Subcutaneous abdominal adipose tissue (tissue), 5 donors: Measurements from ENCODE around the gene CZIB.

ENCODE experiments used
- H3K27ac ChIP-seq: one replicate; pipeline ENCODE4 v1.7.0; 2013; ENCODE audit warnings: low read depth, mild to moderate bottlenecking, inconsistent platforms, low read length, moderate library complexity
- H3K27me3 ChIP-seq, 5 donors: one replicate each; pipeline ENCODE4 v1.7.0; 2013; ENCODE audit warnings: low read length in 5 of 5, inconsistent platforms in 1 of 5; ENCODE audit not compliant: control insufficient read depth in 5 of 5, insufficient read depth in 4 of 5
- H3K36me3 ChIP-seq, 5 donors: one replicate each; pipeline ENCODE4 v1.7.0; 2013; ENCODE audit warnings: low read length in 5 of 5; ENCODE audit not compliant: control insufficient read depth in 5 of 5, insufficient read depth in 5 of 5
- H3K4me1 ChIP-seq, 5 donors: one replicate each; pipeline ENCODE4 v1.7.0; 2013; ENCODE audit warnings: low read length in 5 of 5, mild to moderate bottlenecking in 3 of 5, moderate library complexity in 1 of 5; ENCODE audit not compliant: control insufficient read depth in 5 of 5, insufficient read depth in 5 of 5
- H3K4me3 ChIP-seq, 5 donors: one replicate each; pipeline ENCODE4 v1.7.0; 2013; ENCODE audit warnings: low read length in 5 of 5, low read depth in 1 of 5
- H3K9ac ChIP-seq, 5 donors: one replicate each; pipeline ENCODE4 v1.7.0; 2013; ENCODE audit warnings: low read length in 5 of 5, mild to moderate bottlenecking in 4 of 5, moderate library complexity in 3 of 5
- H3K9me3 ChIP-seq, 5 donors: one replicate each; pipeline ENCODE4 v1.7.0; 2013; ENCODE audit warnings: low read length in 5 of 5; ENCODE audit not compliant: control insufficient read depth in 5 of 5
- donor health status: healthy.
- donor health status: healthy.
- donor health status: healthy.
- donor health status: healthy.
- donor health status: healthy.

The CZIB gene

DNA sequence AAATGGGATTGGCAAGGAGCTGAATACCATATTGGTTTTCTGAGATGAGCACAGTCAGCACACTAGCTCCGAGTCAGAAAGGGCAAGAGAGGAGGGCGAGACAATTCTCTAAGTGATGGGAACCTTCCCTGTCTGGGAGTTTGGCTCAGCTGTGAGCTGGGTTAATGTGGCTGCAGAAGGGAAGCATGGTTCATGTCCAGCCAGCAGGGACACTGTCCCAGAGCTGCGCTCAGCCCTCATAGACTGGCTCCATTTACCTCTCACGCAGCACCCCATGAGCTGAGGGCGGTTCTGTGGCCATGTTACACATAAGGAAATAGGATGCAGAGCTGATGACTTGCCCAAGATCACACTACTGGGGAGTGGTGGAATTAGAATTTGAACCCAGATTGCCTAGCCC is 39.5 kb downstream of the CZIB start:
- Histone ChIP-seq H3K9ac (no peak overlapping the region), H3K9me3 (peaks cover 0 to 3% (median 0%) of the 10 kb centered on the region in 5 donors), H3K27ac (no peak overlapping the region), H3K36me3 (no peaks in the 10 kb centered on the region), H3K4me1 (peaks cover 5 to 36% (median 31%) of the 10 kb centered on the region in 5 donors), H3K27me3 (no peaks in the 10 kb centered on the region), H3K4me3 (no peak overlapping the region)

DNA sequence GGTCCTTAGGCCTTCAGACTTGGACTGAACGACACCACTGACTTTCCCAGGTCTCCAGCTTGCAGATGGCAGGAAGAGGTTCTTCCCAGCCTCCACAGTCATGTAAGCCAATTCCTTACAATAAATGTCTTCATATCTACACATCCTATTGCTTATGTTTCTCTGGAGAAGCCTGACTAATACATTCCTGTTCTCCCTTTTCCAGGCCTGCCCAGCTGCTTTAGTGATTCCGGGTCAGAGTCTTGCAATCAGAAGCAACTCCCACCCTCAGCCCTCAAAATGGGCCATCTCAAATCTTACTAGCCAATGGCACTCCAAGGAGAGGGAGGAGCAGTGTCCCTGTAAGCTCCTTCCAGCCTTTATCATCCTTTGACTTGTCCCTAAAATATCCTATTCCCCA is 40.2 kb downstream of the CZIB start:
- Histone ChIP-seq H3K9me3 (peaks cover 0 to 3% (median 0%) of the 10 kb centered on the region in 5 donors), H3K27ac (no peak overlapping the region), H3K27me3 (no peaks in the 10 kb centered on the region), H3K36me3 (no peaks in the 10 kb centered on the region), H3K4me3 (no peak overlapping the region), H3K4me1 (peaks cover 5 to 39% (median 34%) of the 10 kb centered on the region in 5 donors), H3K9ac (no peak overlapping the region)

DNA sequence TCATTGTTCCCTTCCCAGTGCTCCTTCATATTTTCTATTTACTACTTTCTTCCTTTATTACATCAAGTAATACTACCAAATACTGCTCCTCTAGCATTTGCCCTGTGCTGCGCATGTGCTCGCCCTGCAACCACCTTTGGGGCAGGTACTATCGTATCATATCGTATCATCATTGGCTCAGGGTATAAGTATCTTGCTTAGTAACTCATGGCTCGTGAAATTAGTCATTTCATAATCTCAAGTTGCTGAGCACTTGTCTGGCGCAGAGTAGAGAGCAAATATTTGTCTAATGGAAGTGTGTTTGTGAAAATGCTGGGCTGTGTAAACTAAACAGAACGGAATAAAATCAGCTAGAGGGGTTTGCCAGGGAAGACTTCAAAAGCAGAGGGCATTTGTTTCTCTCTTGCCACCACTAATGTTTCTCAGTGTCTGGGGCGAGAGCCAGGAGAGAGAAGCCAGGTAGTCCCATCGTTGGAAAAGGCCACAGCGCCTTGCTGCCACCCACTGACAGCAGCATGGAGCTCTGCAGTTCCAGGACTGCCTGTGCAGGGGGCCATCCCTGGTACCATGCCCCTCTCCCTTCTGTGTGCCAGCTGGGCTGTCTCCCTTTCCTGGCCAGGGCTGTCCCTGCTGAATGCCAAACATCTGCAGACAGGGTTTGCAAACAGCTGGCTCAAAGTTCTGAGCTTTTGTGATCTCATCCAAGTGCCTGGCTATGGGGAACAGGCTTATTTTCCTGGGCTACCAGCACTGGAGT is 43.8 kb downstream of the CZIB start:
- H3K4me3 ChIP-seq = no peak overlapping the region
- no peaks in the 10 kb centered on the region for H3K36me3 ChIP-seq
- no peaks in the 10 kb centered on the region for H3K9me3 ChIP-seq
- no peak overlapping the region for H3K9ac ChIP-seq
- H3K27me3 ChIP-seq = peaks cover 0 to 4% (median 0%) of the 10 kb centered on the region in 5 donors
- H3K4me1 ChIP-seq = peaks cover 0 to 27% (median 16%) of the 10 kb centered on the region in 5 donors
- H3K27ac ChIP-seq = no peak overlapping the region

DNA sequence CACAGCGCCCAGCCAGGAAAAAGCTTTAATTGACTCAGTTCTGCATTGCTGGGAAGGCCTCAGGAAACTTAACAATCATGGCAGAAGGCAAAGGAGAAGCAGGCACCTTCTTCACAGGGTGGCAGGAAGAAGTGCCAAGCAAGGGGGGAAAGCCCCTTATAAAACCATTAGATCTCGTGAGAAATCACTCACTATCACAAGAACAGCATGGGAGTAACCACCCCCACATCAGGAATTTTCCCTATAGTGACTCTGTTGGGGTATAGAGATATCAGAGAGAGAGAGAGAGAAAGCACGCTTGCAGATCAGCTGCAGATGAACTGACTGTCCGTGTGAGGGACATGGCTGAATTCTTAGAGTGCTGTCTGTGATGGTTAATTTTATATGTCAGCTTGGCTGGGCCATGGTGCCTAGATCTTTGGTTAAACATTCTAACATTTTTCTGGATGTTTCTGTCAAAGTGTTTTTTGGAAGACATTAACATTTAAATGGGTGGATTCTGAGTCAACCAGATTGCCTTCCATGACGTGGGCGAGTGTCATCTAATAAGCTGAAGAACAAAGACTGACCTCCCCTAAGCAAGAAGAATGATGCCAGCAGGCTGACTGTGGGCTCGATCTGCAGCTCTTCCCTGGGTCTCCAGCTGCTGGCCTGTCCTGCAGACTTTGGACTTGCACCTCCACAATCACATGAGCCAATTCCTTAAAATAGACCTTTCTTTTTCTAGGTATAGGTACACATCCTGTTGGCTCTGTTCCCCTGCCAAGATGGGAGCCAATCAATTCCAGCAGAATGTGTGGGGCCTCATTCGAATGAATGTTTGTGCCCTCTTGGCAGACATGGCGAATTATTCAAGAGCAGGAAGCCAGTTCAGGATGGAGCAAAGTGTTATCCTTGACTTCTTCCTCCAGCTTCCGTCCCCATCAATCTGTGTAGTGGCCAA is 45.2 kb downstream of the CZIB start:
- no peaks in the 10 kb centered on the region for H3K9me3 ChIP-seq
- H3K27me3 ChIP-seq = peaks cover 0 to 4% (median 0%) of the 10 kb centered on the region in 5 donors
- no peaks in the 10 kb centered on the region for H3K36me3 ChIP-seq
- H3K4me3 ChIP-seq = no peak overlapping the region
- no peak overlapping the region for H3K27ac ChIP-seq
- peaks cover 0 to 27% (median 16%) of the 10 kb centered on the region in 5 donors for H3K4me1 ChIP-seq
- no peak overlapping the region for H3K9ac ChIP-seq

DNA sequence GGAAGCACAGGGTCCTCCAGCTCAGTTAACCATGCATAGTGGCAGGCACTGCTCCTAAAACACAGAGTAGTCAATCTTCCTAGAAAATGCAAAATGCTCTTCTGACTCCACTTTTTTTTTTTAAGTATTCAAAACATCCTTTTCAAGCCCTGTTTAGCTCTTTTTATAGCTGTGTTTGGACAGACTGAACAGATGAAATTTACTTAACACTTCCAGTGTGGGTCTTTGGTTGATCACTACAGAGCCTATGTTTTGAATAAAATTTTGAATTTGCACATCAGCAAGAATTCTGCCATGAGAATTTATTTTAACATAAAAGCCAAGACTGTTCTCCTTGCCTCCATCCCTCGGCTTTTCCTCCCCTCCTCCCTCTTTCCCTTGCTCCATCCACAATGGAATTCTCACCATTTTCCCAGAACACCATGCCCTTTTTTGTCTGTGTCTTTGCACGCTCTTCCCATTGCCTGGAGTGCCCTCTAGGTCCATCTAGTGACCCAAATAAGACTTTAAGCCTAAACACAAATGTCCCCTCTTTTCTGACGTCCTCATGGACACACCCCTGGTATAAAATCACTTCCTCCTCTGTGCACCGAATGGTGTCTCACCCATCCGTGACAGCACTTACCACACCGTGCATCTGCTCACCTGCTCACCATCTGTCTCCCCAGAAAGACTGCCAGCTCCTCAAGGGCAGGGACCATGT is 47.9 kb downstream of the CZIB start:
- H3K4me3 ChIP-seq = no peak overlapping the region
- peaks cover 0 to 4% (median 0%) of the 10 kb centered on the region in 5 donors for H3K27me3 ChIP-seq
- H3K4me1 ChIP-seq = peaks cover 0 to 27% (median 16%) of the 10 kb centered on the region in 5 donors
- H3K36me3 ChIP-seq = no peaks in the 10 kb centered on the region
- H3K9ac ChIP-seq = no peak overlapping the region
- no peak overlapping the region for H3K27ac ChIP-seq
- H3K9me3 ChIP-seq = no peaks in the 10 kb centered on the region

DNA sequence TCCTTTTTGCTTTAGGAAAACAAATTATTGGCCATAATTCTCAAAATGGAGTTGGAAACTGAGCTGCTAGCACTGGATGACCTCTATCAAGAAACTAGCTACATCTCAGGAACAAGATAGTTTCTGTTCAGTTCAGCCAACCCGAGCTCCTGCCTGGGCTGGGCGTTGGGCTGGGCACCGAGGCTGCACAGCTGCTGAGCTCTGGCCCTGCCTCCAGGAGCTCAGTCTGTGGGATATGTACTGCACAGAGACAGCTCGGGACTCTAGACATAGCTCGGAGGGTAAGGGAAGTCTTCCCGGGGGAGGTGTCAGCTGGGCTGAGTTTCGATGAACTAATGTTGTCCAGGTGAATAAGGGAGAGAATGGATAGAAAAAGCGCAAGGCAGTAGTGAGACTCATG is 53.5 kb downstream of the CZIB start:
- no peak overlapping the region for H3K4me3 ChIP-seq
- H3K9me3 ChIP-seq = no peaks in the 10 kb centered on the region
- peaks cover 0 to 7% (median 4%) of the 10 kb centered on the region in 5 donors for H3K4me1 ChIP-seq
- H3K27me3 ChIP-seq = no peaks in the 10 kb centered on the region
- no peak overlapping the region for H3K27ac ChIP-seq
- H3K36me3 ChIP-seq = no peaks in the 10 kb centered on the region
- no peak overlapping the region for H3K9ac ChIP-seq

DNA sequence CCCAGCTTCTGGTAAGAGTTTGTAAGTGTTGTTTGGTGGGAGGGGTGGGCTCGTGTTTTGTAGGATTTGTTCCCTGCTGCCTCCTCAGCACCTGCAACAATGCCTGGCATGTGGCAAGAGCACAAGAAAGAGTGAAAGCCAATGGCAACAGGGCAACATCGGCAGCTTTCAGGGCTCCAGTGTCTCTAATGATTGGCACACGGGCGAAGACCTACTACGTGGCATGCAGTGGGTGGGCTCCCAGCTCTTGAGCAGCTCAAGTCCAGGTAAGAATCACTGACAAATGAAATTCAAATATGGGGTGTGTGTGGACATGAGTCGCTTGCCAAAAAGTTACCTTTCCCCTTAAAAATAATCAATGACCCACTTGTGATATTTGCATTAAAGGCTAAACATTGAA is 54.1 kb downstream of the CZIB start:
- no peak overlapping the region for H3K9ac ChIP-seq
- H3K27me3 ChIP-seq = no peaks in the 10 kb centered on the region
- no peaks in the 10 kb centered on the region for H3K36me3 ChIP-seq
- H3K9me3 ChIP-seq = no peaks in the 10 kb centered on the region
- no peak overlapping the region for H3K4me3 ChIP-seq
- H3K27ac ChIP-seq = no peak overlapping the region
- H3K4me1 ChIP-seq = peaks cover 0 to 7% (median 4%) of the 10 kb centered on the region in 5 donors

DNA sequence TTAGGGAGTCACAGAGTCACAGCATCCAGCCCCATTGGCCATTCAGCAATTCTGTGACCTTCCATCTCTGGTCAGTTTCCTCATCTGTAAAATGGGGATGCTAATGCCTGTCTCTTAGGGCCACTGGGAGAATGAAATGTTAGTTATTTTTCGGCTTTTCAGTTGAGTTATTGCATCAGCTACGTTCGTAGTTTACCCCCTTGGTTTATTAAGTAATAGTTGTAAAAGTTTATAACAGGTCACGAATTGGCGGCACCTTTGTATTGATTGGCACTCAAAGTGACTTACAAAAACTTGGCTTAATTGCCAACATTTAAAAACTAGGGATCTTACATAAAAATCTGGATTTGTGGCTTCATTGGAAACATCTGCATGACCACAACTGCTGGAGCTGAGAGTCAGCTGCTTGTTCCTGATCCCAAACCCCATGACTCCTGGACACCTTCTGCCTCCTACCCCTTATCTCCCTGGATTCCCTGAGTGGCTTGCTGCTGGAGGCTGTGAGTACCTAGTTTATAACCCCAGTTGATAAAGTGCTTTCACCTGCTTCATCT is 54.9 kb downstream of the CZIB start:
- H3K27me3 ChIP-seq = no peaks in the 10 kb centered on the region
- peaks cover 0 to 7% (median 4%) of the 10 kb centered on the region in 5 donors for H3K4me1 ChIP-seq
- no peak overlapping the region for H3K9ac ChIP-seq
- no peak overlapping the region for H3K4me3 ChIP-seq
- H3K36me3 ChIP-seq = no peaks in the 10 kb centered on the region
- H3K9me3 ChIP-seq = no peaks in the 10 kb centered on the region
- H3K27ac ChIP-seq = no peak overlapping the region
